Measurements from ENCODE around the gene SENP1.
A peak's percentile ranks its signal among the peaks of the same experiment; 100 is the strongest.

The SENP1 gene

DNA sequence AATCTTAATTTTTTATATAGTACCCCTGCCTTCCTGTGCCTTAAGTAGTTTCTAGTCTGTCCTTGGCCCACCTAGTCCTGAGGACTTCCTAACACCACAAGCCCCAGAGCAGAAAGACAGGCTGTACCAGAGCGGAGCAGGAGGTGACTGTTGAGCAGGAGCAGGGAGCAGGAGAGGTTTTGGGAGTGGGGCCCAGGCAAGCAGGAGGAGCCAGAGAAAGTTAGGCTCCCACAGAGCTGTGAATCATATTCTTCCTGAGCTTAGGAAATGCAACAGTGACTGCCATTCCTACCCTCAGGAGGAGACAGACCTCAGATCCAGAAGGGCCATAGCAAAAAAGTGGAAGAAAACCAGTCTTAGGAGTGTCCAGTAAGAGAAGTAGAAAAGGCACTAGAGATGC, 73.3 kb downstream of the SENP1 start:
- no peak for DNase-seq

DNA sequence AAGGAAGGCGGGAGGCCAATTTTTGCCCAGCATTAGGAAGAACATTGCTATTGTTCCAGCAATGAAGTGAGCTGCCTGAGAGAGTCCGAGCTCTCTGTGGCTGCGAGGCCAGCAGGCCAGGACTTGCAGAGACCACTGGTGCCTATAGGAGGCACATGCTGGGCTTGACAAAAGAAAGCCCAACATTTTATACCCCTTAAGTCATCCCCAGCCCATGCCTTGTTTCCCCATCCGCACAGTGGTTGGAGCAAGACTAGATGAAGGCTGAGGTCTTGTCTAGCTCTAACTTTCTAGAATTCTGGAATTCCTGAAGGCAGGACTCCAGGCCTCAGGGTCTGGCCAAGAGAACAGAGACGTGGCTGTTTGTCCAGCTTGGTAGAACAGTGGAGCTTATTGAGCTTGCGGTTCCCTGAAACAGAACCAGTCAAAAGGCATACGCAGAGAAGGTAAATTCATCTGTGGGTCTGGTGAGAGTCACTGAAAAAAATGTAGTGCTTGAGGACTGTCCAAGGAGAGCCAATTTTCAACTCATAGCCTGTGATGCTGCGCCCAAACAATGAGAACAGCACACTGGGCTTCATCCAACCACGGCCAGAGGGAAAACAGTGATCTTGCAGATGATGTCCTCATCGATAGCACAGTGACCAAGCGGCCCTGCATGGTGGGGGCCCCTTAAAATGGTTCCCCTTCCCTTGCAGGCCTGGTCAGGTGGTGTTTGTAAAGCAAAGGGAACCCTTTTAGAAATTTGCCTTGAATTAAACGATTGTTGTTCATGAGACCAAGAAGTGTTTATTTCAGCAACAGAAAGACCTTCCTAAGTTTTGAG, 74.5 kb downstream of the SENP1 start:
- DNase-seq, result no peak

DNA sequence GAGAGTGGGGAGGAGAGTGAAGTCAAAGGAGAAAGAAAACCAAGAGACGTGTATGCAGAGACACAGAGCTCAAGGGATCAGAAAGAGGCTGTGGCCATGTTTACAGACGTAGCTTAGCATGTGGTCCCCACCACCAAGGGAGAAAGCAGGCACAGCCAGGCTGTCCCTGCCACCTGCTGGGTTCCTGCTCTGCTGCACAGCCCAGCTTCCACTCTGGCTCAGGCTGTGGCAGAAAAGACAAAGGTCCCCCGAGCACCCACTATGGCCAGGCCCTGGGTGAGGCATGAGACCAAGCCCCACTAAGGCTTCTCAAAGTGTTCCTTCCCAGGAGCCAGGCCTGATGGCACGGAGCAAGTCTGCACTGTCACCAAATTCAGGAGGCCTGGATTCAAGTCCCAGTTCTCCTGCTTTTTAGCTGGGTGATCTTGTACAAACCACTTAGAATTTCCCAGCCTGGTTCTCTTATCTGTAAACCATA, 75.7 kb downstream of the SENP1 start:
- no peak for DNase-seq

DNA sequence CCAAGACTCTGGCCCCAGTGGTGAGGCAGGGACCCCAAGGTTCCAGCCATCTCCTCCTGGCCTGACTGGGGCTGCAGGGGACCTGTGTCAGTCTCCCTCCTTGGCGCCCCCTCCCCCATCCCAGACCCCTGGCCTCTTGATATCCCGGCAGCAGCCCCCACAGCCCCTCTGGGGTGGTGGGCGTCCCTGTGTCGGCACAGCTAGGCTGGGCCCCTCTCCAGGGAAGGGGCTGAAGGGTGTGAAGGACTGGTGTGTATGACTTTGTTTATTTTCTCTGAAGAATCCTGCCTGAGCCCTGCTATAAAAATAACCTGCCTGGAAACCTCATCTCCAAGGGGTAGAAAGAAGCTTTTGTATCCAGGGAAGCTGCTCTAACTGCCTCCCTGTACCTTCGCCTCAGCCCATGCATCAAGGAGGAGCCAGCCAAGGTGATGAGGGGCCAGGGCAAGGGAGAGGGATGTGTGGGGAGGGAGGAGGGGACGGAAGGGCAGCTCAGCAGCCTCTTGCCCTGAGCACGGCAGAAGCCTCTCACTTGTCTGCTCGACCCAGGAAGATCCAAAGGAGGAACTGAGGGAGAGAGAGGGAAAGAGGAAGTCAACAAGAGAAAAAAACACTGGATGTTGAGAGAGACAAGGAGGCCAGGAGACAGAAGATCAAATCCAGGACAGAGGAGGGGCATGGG, 76.2 kb downstream of the SENP1 start:
- no peak for DNase-seq

DNA sequence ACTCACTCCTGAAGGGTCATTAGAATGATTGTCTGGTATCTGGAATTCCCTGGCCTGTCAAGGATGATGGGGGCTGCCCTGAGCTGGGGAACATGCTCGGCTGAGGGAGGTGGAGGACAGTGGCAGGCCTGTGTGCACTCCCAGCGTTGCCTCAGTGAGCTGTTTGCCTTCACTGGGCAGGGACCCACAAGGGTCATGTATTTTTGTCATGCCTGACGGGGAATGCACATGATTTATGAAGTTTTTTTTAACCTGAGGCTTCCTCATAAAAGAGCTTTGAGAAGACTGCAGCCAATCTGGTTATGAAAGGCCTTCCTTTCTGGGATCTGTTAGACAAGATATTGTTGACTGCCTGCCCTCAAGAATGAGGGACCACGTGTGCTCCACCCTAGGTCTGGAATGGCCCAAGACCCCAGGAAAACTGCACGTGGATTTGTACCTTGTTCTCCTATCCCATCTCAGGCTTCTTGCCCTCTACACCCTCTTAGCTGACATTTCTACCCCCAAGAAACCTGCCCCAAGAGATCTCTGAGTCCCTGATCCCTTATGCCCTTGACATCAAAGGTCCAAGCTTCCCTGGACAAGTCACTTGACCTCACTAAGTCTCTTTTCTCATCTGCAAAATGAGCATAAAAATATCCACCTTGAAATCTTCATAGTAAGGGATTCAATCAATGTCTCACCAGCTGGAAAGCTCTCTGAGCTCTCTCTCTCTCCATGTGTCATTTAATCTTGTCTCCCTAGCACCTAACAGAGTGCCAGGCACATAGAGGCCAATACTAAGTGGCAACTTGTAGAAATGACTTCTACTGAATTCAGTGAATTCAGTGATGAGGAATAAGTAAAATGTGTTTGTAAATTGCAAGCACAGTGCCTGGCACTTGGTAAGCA, 77.1 kb downstream of the SENP1 start:
- DNase-seq, result no peak

DNA sequence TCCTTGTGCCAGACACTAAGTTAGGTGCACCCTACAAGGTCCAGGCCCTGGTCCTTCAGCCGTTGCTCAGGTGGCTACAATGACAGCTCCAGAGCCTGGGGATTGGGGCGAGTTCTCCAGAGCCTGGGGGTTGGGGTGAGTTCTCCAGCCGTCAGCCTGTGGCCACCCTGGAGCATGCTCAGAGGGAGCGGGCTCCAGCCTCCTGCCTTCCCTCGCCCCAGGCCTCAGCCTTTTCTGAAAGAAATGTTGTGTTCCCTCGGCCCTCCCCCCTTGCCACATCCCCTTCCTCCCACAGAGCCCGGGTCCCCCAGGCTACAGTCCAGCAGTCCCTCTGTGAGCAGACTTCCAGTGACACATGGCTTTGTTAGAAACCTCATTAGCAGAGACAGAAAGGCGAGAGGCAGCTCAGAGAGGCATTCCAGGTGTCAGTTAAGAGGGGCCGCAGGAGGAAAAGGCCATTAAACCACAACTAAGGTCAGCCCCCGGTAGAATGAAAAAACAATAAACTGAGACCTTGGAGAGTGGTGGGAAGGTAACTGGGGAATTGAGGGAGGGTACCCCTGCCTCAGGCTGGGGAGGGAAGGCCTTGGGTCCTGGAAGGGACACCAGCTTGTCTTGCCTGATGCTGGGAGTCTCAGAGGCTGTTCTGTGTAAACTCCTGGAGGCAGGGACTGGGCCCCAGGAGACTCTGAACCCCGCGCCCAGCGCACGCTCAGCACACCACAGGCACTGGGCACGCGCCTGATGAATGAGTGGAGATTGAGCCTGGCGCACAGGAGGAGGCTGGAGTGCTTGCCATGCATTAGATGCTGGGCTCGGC, 78.5 kb downstream of the SENP1 start:
- DNase-seq, result no peak

DNA sequence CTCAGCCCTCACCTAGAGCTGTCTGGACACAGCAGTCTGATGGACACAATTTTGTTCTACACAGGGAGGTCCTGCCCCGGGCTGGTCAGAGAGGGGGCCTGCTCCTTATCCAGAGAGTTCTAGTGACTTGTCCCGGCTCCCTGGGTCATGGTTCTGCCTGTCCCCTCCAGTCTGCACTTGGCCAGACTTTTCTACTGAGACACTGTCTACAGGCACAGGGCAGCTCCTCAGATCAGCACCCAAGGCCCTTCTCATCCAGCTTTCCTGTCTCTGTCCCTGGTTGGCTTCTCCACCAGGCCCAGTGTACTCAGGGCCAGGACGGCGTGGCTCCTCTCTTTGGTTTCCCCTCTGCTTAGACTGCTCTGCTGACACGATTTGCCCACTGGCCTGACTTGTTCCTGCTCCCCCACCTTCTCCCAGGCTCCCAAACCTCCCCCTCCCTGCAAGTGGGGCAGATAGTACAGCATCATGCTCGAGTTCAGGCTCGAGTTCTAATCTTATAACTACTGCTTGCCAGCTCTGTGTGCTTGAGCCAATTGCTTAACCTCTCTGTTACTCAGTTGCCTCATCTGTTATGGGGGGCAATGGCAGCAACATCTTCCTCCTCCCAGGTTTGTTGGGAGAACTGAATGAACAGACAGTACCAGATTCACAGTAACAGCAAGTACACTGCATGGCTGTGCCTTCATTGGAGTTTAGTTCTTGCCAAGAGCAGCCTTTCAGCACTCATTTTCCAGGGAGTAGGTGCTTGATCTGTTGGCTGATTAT, 79.6 kb downstream of the SENP1 start:
- DNase-seq, result no peak

DNA sequence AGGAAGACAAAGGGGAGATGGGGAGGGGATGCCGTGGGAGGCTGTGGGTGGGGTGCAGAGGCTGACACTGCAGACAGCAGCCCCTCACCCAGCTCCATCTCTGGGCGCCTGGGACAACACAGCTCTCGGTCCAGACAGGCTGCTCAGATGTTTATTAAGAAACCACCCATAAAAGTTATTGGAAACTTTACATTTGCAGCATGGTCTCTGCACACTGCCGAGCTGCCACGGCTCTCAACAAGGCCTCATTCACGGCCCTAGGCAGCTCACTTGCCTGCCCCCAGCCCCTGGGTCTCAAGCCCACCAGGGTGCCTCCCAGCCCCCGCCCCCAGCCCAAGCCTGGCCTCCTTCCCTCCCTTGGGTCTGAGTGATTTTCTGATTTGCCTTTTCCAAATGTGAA, 80.6 kb downstream of the SENP1 start:
- DNase-seq, result no peak

DNA sequence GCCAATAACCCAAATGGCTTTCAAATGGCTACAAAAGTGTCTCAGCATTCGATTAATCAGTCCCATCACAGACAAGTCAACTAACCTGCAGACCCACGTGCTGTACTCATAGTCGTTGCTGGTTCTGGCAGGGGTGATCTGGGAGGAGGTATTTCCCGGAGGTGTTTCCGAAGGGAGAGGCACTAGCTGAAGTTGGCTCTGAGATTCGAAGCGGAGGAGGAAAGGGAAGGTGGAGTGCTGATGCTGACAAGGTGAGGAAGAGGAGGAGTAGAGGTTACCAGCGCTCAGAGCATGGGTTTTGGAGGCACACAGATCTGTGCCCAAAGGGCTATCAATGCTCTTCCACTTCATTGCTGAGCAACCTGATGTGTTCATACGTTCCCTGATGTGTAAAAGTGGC, 81.1 kb downstream of the SENP1 start:
- DNase-seq, result no peak

DNA sequence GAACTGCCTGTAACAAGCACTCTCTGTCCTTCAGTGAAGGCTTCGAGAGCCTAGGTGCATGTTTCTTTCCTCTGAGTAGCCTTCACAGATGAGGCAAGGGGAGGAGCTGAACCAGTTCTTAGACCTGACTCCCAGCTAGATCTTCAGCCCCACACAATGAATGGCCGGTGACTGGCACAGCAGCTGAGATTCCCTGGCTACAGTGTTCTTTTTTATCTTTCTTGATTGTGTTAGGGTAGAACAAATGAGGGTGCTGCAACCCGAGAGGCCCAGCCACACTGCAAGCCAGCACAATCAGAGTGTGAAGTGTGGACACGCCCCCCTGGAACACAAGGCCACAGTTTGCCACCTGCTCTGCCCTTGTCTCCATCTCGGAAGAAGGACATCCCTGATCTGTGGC, 82.5 kb downstream of the SENP1 start:
- no peak for DNase-seq

DNA sequence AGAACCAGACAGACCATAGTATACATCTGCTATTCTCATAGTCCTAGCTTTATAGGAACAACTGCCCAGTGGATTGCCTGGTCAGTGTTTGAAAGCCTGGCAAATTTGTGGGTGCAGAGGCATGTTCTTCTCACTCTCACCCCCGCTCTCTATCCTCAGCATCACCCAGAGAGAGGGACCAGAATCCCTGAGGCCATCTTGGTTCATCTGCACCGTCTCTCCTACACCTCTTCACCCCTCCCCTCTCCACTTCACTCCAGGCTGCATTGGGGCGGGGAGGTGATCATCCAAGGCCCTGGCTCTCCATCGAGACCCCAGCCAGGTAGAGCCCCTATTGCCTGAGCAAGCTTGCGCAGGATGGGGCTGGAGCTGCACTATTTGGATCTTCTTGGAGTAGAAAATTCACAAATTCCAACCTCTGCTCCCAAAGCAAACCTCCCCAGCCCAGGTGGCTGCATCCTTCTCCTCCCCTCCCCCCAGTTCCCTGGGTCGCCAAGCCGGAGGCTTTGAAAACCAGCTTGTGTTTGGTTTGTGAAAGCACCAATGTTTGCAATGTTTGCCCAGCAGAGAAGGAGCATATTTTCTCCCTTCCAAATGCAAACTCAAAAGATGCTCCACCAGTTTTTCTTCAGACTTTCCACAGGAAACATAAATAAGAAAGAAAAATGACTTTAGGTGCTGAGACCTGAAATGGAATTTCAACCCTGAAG, 83.0 kb downstream of the SENP1 start:
- DNase-seq, result no peak

DNA sequence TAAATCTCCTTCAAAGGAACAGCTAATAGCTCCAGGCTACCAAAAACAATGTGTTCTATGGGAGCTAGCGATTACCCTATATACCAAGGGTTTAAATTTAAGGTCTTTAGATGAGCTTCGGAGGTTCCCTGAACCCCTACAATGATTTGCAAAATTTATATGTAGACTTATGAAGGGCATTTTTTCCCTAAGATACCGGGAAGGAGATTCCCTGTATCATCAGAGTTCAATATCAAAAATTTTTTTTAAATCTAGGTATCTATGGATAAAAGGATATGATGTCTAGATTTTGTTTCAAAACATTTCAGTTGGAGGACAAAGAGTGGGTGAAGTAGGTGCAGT, 83.7 kb downstream of the SENP1 start:
- no peak for DNase-seq

DNA sequence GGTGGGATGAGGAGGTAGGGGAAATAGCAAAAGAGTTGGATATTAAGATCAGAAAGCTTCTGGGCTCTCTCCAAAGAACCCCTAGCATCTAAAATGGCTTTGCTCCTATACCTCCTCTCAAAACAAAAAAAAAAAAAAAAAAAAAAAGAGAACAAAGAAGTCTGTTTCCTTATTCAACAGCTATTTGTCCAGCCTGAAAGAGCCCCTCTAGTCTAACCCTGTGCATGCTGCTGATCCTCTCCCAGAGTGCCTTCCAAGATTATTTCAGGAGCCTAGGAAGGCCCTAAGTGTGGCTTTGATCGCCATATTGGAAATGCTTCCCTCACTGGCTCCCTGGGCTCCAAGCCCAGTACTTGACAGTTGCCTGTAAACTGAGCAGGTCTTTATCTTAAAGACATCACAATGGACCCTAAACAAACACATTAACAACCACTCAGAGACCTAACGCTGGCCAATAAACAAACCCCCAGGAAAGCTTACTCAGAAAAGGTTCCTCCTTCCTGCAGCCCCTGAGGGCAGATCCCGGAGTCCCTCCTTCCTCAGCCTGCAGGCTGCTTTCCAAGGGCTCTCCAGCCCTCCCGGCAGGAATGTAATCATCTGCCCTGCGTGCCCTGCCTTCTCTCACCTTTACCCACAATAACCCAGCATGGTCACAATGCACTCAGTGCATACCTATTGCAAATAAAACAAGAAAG, 84.2 kb downstream of the SENP1 start:
- no peak for DNase-seq

DNA sequence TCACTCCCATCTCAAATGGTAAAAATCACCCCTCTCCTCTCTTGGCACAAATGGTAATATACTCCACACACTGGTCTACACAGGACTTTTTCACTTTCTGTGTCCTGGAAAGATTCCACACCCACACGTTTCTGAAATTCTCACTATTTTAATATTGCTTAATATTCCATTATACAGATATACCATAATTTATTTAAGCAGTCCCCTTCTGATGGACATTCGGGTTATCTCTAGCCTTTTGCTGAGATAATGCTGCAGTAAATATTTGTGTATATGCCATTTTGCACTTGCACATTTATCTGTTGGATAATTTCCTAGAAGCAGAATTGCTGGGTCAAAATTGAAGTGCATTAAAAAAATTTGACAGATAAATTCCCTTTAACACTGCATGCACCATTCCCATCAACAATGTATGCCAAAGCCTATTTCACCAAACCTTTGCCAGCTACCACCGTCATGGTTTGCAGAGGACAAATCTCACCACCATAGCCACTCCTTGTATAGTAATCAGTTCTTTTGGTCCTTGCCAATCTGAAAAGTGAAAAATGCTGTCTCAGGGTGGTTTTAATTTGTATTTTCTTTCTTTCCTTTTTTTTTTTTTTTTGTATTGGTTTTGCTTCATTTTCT, 86.1 kb downstream of the SENP1 start:
- DNase-seq, result no peak

DNA sequence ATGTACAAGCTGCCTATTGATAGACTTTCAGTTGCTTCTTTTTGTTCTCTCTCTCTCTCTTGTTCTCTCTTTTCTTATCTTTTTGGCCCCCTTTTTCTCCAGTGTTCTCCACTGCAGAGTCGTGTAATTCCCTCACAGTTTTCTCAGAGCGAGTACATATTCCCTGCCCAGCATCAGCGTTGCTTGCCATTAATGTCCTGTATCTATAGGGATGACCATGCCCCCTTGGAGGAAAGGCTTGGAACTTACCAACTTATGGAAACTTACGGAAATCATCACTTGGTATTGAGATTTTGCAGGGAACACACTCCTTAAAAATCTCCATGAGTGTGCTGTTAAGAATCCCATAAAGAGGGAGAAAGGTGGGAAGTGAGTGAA, 87.3 kb downstream of the SENP1 start:
- no peak for DNase-seq

DNA sequence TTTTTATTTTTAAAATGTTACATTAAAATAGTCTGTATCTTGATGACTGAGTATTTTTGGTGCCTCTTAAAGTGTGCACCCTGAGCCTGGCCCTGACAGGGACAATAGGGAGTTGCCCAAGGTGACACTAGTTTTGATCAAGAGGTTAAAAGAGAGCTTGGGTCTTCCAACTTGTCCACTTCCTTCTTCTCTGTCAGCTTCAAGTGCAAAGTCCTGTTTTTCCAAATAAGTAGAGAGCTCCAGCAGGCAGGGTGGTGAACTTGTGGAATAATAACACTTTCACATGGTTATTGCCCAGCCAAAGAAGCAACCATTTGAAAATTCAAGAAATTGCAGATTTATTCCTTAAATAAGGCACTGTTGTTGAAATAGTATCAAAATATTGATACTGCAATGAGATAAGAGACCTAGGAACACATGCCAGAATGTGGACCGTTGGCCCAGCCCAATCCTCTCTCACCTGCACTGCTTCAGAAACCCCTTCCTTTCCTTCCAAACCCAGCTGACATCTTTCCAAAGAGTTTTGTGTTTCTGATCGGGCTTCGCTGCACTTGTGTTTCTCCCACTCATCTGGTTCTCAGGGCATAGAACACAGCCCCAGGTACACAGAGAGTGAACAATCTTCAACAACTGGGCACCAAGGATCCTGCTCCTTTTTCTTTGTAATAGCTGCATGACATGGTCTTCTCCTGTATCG, 87.8 kb downstream of the SENP1 start:
- DNase-seq, result no peak

DNA sequence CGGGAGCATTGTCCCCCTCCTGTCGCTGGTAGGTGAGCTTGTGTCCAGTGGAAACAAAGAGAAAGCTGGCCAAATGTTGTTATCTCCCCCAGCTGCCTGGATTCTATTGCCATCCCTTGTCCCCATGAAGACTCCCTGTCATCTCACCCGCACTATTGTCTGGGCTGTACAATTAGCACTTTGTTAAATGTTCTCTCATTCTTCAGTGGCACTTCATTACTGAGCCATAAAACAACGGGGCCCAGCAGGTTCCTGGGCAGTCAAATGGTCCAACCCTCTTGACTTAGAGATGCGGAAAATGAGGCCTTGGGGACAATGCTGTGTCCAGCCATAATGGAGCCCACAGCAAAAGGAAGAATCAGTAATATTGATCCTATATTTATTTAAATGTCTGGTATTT, 88.4 kb downstream of the SENP1 start:
- DNase-seq, result peak in 1 of 2 donors; percentile 46

DNA sequence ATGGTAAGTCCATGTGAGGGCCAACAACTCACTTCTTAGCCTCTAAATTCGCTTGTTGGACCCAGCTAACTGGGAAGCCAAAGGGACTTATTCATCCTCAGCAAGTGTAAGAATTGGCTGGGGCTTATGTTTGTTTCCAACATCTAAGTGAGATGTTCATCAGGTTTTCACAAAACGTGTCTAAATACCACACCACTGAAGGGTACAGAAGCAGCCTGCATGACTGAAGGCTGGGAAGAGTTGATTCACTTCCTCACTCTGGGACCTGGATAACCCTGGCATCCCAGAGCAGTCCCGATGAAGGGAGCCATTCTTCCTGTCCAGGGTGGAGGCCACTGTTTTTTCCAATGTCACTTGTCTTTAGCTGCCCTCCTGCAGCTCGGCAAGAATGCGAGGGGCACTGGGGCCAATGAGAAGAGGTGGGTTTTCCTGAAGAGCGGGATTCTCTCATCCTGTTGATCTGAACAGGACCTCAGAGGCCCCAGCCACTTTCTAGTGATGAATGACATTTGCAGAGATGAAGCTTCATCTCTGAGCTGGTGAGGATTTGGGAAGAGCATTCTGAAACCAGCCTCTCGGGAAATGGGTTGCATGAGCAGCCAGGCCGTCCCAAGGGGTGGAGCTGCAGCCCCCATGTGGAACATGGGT, 89.4 kb downstream of the SENP1 start:
- no peak for DNase-seq

DNA sequence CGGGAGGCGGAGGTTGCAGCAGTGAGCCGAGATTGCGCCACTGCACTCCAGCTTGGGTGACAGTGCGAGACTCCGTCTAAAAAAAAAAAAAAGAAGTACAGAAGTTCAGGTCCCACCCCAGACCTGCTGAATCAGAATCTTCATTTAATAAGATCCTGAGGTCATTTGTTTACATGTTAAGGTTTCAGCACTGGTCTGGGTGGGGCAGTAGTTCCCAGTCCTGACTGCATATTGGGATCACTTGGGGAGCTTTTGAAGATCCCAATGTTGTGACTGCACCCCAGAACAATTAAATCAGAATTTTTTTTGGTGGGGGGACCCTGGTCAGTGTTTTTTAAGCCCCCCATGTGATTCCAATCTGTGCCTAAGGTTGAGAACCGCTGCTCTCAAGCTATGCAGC, 89.9 kb downstream of the SENP1 start:
- no peak for DNase-seq
